Liver (tissue), 3 donors: Measurements from ENCODE around the gene DMPK.

Experiments
- ATF3 ChIP-seq: IDR thresholded peaks from 2 replicates; pipeline ENCODE4 v1.6.1; 2016; ENCODE audit warnings: antibody characterized with exemption
- CTCF ChIP-seq: fragments of 150-350 bp; IDR thresholded peaks from 2 replicates; pipeline ENCODE4 v1.5.1; 2017; ENCODE audit warnings: improper control_type of control experiment, low read depth, low read length; ENCODE audit not compliant: missing input control
- HNF4G ChIP-seq: IDR thresholded peaks from 2 replicates; pipeline ENCODE4 v1.6.1; 2016; ENCODE audit warnings: antibody characterized with exemption
- TAF1 ChIP-seq: conservative IDR thresholded peaks from 2 replicates; pipeline ENCODE4 v1.6.1; 2016; ENCODE audit warnings: antibody characterized with exemption, mild to moderate bottlenecking
- donor health status: healthy.
- donor health status: healthy.

- TF ChIP-seq CTCF (no peak), ATF3 (no peak), TAF1 (no peak), HNF4G (no peak)
Observed at GRCh38 chr19:45824041-45824471, 41.8 kb upstream of the DMPK start.
